B cell (primary cell): ENCODE measurements around the gene CAMTA2. TPM values are rescaled to one million over a fixed set of nuclear protein-coding genes. Genes with fewer than 3 reads are reported as not detected.
A peak's percentile ranks its signal among the peaks of the same experiment; 100 is the strongest.

Experiments
- ATAC-seq: fragments of 200-7000 bp; cut with Tn5 transposase; one replicate; pipeline ENCODE4 v1.10.0; 2021; ENCODE audit warnings: low read depth, mild to moderate bottlenecking, moderate number of reproducible peaks, moderate library complexity
- CTCF ChIA-PET: fragments of 350-600 bp; sonication (Branson Sonifier 250); formaldehyde crosslinking; loops from one replicate; lab custom pipeline; 2021; ENCODE audit warnings: antibody characterized with exemption, inconsistent platforms; lab: Charles Lee
- POLR2A ChIA-PET: fragments of 350-600 bp; sonication (Branson Sonifier 250); formaldehyde crosslinking; loops from one replicate; lab custom pipeline; 2021; ENCODE audit warnings: antibody characterized with exemption; lab: Charles Lee
- DNase-seq: peaks from one replicate; pipeline ENCODE4 v3.0.0; 2013
- H2AFZ ChIP-seq: 2 replicates; pipeline ENCODE4 v1.6.1; 2012; ENCODE audit warnings: mild to moderate bottlenecking, low read depth, low read length; ENCODE audit not compliant: insufficient read depth, poor library complexity, severe bottlenecking
- H3K27ac ChIP-seq, 2 donors: 1 replicate in 1 of 2; 2 replicates in 1 of 2; pipeline ENCODE4 v1.5.1; 2012 to 2013; ENCODE audit warnings: low read length in 2 of 2, mild to moderate bottlenecking in 2 of 2, moderate library complexity in 1 of 2
- H3K27me3 ChIP-seq, 4 experiments: fragments of 200-600 bp in 1 of 4; sonication (generic) in 1 of 4; replicated peaks in 1 of 4; 1 replicate in 2 of 4; 2 replicates in 2 of 4; pipeline versions ENCODE4 v1.6.1 to v1.7.0; 2013 to 2016; ENCODE audit warnings: low read length in 3 of 4, mild to moderate bottlenecking in 2 of 4, mixed read lengths in 1 of 4, moderate library complexity in 1 of 4; ENCODE audit not compliant: insufficient read depth in 4 of 4, control insufficient read depth in 3 of 4; ENCODE audit errors: control extremely low read depth in 1 of 4
- H3K36me3 ChIP-seq, 2 experiments: replicated peaks in 1 of 2; 1 replicate in 1 of 2; 2 replicates in 1 of 2; pipeline versions ENCODE4 v1.6.1 to v1.7.1; 2013; ENCODE audit warnings: low read length in 1 of 2; ENCODE audit not compliant: insufficient read depth in 2 of 2, control insufficient read depth in 1 of 2; ENCODE audit errors: control extremely low read depth in 1 of 2, extremely low read depth in 1 of 2
- H3K4me1 ChIP-seq, 2 donors: fragments of 200-600 bp in 1 of 2; sonication (generic) in 1 of 2; 1 replicate in 1 of 2; 2 replicates in 1 of 2; pipeline versions ENCODE4 v1.5.1 to v1.6.1; 2013 to 2017; ENCODE audit warnings: low read length in 2 of 2; ENCODE audit not compliant: control insufficient read depth in 2 of 2, insufficient read depth in 2 of 2
- H3K4me2 ChIP-seq: replicated peaks from 2 replicates; pipeline ENCODE3; 2012; ENCODE audit warnings: mild to moderate bottlenecking, low read depth, low read length; ENCODE audit not compliant: poor library complexity, severe bottlenecking
- H3K4me3 ChIP-seq, 5 experiments: fragments of 200-600 bp in 1 of 5; sonication (generic) in 1 of 5; 1 replicate in 3 of 5; 2 replicates in 2 of 5; pipeline versions ENCODE4 v1.5.1 to v1.7.0; 2011 to 2016; ENCODE audit warnings: low read length in 4 of 5, mild to moderate bottlenecking in 4 of 5, low read depth in 2 of 5, control low read depth in 1 of 5, moderate library complexity in 1 of 5; ENCODE audit not compliant: insufficient read depth in 1 of 5; ENCODE audit errors: control extremely low read depth in 1 of 5, extremely low read depth in 1 of 5
- H3K79me2 ChIP-seq: fragments of 200-600 bp; sonication (generic); one replicate; pipeline ENCODE4 v1.6.0; 2016; ENCODE audit warnings: low read length; ENCODE audit not compliant: control insufficient read depth, insufficient read depth
- H3K9ac ChIP-seq: fragments of 200-600 bp; sonication (generic); 2 replicates; pipeline ENCODE4 v1.6.1; 2017; ENCODE audit warnings: mild to moderate bottlenecking, low read length, moderate library complexity
- H3K9me3 ChIP-seq, 3 donors: one replicate each; pipeline versions ENCODE4 v1.6.1 to v1.7.1; 2013; ENCODE audit warnings: low read length in 2 of 3; ENCODE audit not compliant: control insufficient read depth in 2 of 3, insufficient read depth in 1 of 3; ENCODE audit errors: control extremely low read depth in 1 of 3
- H4K20me1 ChIP-seq: 2 replicates; pipeline ENCODE4 v1.6.0; 2012; ENCODE audit warnings: mild to moderate bottlenecking, low read length; ENCODE audit not compliant: insufficient read depth, control insufficient read depth, poor library complexity, severe bottlenecking
- H3K27ac Mint-ChIP-seq: one replicate; pipeline ENCODE4 v1.8.0; 2021; ENCODE audit warnings: mixed read lengths
- H3K27me3 Mint-ChIP-seq: one replicate; pipeline ENCODE4 v1.8.0; 2021; ENCODE audit warnings: mixed read lengths
- H3K4me1 Mint-ChIP-seq: one replicate; pipeline ENCODE4 v1.8.0; 2021; ENCODE audit warnings: mixed read lengths
- H3K4me3 Mint-ChIP-seq: one replicate; pipeline ENCODE4 v1.8.0; 2021; ENCODE audit warnings: mixed read lengths
- H3K9me3 Mint-ChIP-seq: one replicate; pipeline ENCODE4 v1.8.0; 2022; ENCODE audit warnings: mixed read lengths; ENCODE audit not compliant: insufficient read depth
- EZH2 ChIP-seq: IDR thresholded peaks from 2 replicates; pipeline ENCODE4 v1.6.1; 2012; ENCODE audit warnings: borderline replicate concordance, low read depth, mild to moderate bottlenecking, moderate library complexity, low read length; ENCODE audit not compliant: insufficient read depth, poor library complexity, severe bottlenecking
- WGBS: methylation state at CpG from one replicate; pipeline ENCODE4 v1.1.5; 2013; ENCODE audit warnings: missing lambda C conversion rate; ENCODE audit not compliant: insufficient coverage; 5-methylcytosine and 5-hydroxymethylcytosine counted together
- intact Hi-C: fragments of 100-400 bp; cut with micrococcal nuclease; formaldehyde crosslinking; loops from one replicate; pipeline ENCODE4 v1.10.0; 2022
- polyA plus RNA-seq: library from polyadenylated mRNA; depleted of rRNA; stranded (reverse); fragments of >200 nt; gene quantifications from 2 replicates; pipeline ENCODE4 v1.2.3, GENCODE V29; 2012
- total RNA-seq, 2 donors: library from RNA; stranded (reverse); fragments of 120-200 nt in 1 of 2; gene quantifications; 1 replicate in 1 of 2; 2 replicates in 1 of 2; pipeline versions ENCODE4 v1.2.3 to v1.2.4, GENCODE V29; 2013 to 2022
- TF ChIP-seq, protein P1 (sequence below): fragments of 200-600 bp; IDR thresholded peaks from one replicate; pipeline ENCODE4 v1.8.0; 2022; ENCODE audit warnings: antibody characterized with exemption, mild to moderate bottlenecking

Gene CAMTA2
- total and polyA plus RNA-seq, 2 donors (not counting 1 experiment from before 2014, with no cell fraction given): 48.3 to 57.9 TPM

DNA sequence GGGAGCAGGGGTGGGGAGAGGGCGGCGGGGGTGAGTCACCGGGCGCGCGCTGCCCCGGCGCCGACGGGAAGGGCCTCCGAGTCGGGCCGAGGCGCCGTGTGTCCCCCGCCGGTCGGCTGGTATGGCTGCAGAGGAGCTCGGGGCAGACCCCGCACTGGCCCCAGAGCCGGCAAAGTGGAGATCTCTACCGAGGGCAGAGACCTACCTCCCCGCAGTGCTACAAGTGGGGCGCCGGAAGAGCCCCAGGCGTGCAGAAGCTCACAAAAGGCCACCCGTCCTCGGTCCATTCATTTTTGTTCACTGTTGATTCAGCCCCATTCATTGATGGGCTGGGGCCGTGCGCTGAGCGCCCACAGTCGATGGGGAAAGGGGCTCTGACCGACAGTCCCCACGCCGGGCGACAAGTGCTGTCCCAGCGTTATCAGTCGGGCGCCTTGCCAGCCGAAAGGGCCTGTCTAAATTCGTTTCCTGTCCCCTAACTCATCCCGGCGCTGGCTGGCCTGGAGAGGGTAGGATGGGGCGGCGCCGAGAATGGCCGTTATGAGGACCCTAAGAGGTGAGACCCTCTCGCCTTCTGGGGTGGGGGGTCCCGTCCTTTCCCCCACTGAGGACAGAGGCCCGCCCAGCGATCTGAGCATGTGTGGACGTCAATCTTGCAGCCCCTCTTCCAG is 37.3 kb downstream of the CAMTA2 start:
- peaks cover 0 to 17% of the 10 kb centered on the region in 2 experiments for H3K36me3 ChIP-seq
- intact Hi-C loops: no loop called here
- ATAC-seq (no peak), DNase-seq (peak; percentile 66)
- ChIA-PET CTCF (interaction anchor here (1.2 to 3.0 kb wide), 2 partner anchors 17 to 41 kb away, joined by 3 to 16 read pairs; partner anchors contain the start of gene SPAG7), POLR2A (interaction anchor here (0.7 to 4.9 kb wide), 3 partner anchors 10 to 17 kb away, joined by 3 to 81 read pairs (median 38); partner anchors contain the start of genes RNF167, SLC25A11 and SPAG7)
- H3K27ac ChIP-seq: peak overlapping the region; percentile 55 to 93
- H2AFZ ChIP-seq: peak overlapping the region; percentile 97
- H3K4me2 ChIP-seq: peak overlapping the region; percentile 98
- no peaks in the 10 kb centered on the region for H3K9me3 ChIP-seq
- WGBS: 7% methylated on average over 48 of the region's 52 CpGs
- H3K79me2 ChIP-seq: peaks cover 37% of the 10 kb centered on the region
- peak overlapping the region; percentile 97 for H3K9ac ChIP-seq
- H4K20me1 ChIP-seq: peaks cover 30% of the 10 kb centered on the region
- peaks cover 24 to 32% of the 10 kb centered on the region in 2 donors for H3K4me1 ChIP-seq
- Mint-ChIP-seq H3K4me3 (peak overlapping the region; percentile 85), H3K27me3 (no peaks in the 10 kb centered on the region), H3K9me3 (no peaks in the 10 kb centered on the region), H3K4me1 (peaks cover 33% of the 10 kb centered on the region), H3K27ac (peak overlapping the region; percentile 90)
- no peaks in the 10 kb centered on the region for H3K27me3 ChIP-seq
- no peak for TF ChIP-seq EZH2
- TF ChIP-seq, protein P1, sequence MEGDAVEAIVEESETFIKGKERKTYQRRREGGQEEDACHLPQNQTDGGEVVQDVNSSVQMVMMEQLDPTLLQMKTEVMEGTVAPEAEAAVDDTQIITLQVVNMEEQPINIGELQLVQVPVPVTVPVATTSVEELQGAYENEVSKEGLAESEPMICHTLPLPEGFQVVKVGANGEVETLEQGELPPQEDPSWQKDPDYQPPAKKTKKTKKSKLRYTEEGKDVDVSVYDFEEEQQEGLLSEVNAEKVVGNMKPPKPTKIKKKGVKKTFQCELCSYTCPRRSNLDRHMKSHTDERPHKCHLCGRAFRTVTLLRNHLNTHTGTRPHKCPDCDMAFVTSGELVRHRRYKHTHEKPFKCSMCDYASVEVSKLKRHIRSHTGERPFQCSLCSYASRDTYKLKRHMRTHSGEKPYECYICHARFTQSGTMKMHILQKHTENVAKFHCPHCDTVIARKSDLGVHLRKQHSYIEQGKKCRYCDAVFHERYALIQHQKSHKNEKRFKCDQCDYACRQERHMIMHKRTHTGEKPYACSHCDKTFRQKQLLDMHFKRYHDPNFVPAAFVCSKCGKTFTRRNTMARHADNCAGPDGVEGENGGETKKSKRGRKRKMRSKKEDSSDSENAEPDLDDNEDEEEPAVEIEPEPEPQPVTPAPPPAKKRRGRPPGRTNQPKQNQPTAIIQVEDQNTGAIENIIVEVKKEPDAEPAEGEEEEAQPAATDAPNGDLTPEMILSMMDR: no peak
- peak overlapping the region; percentile 21 to 99 (median 96) for H3K4me3 ChIP-seq
